ENCODE measurements around the gene REXO2. TPM values are rescaled to one million over a fixed set of nuclear protein-coding genes. Genes with fewer than 3 reads are reported as not detected.
A peak's percentile ranks its signal among the peaks of the same experiment; 100 is the strongest.

Gene REXO2
- total and polyA plus RNA-seq, 4 donors, result 25.9 to 51.7 (median 39.4) TPM

DNA sequence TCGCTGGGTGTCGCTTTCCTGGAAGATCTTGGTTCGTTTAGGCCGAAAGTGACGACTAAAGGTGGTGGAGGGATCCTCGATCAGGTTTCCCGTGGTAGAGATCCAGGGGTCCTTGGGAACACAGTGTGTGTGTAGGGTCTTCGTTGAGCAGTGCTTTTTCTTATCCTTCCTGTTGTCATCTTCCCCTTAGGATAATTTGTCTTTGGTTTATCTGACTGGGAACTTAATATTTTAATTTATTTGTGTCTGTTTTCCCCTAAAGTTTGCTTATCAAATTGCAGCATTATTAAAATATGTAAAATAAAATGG lies 38.4 kb upstream of the REXO2 start:
- Histone ChIP-seq H3K4me1 (ENCODE audit: control insufficient read depth in 4 of 4, insufficient read depth in 4 of 4, low read length in 3 of 4) (peaks cover 4 to 21% (median 16%) of the 10 kb centered on the region in 4 donors), H3K27ac (ENCODE audit: low read depth in 1 of 2, low read length in 2 of 2) (peak overlapping the region; percentile 96 to 97), H3K9ac (ENCODE audit: low read depth in 1 of 2, low read length in 2 of 2) (peak overlapping the region; percentile 96 to 99), H3K4me3 (ENCODE audit: low read depth in 1 of 3, low read length in 3 of 3) (peak overlapping the region; percentile 57 to 91 (median 88)), H3K9me3 (ENCODE audit: control insufficient read depth in 4 of 4, low read length in 3 of 4) (no peaks in the 10 kb centered on the region), H3K36me3 (ENCODE audit: control insufficient read depth in 4 of 4, insufficient read depth in 3 of 4, low read depth in 1 of 4, low read length in 3 of 4) (peaks cover 0 to 14% (median 5%) of the 10 kb centered on the region in 4 donors), H3K27me3 (ENCODE audit: control insufficient read depth in 4 of 4, insufficient read depth in 4 of 4, low read length in 3 of 4) (no peaks in the 10 kb centered on the region)
- no peak for TF ChIP-seq SP1 (IDR thresholded peaks at IDR 0.05)
- TF ChIP-seq FOXA1 (IDR thresholded peaks at IDR 0.05), result no peak
- TF ChIP-seq, protein P1, sequence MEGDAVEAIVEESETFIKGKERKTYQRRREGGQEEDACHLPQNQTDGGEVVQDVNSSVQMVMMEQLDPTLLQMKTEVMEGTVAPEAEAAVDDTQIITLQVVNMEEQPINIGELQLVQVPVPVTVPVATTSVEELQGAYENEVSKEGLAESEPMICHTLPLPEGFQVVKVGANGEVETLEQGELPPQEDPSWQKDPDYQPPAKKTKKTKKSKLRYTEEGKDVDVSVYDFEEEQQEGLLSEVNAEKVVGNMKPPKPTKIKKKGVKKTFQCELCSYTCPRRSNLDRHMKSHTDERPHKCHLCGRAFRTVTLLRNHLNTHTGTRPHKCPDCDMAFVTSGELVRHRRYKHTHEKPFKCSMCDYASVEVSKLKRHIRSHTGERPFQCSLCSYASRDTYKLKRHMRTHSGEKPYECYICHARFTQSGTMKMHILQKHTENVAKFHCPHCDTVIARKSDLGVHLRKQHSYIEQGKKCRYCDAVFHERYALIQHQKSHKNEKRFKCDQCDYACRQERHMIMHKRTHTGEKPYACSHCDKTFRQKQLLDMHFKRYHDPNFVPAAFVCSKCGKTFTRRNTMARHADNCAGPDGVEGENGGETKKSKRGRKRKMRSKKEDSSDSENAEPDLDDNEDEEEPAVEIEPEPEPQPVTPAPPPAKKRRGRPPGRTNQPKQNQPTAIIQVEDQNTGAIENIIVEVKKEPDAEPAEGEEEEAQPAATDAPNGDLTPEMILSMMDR (IDR thresholded peaks at IDR 0.05; ENCODE audit: low read depth, low read length, missing input control), result no peak
- no peak for TF ChIP-seq EGR1 (IDR thresholded peaks at IDR 0.05; ENCODE audit: low read depth in 2 of 2)
- TF ChIP-seq RXRA (IDR thresholded peaks at IDR 0.05), result no peak
- no peak for TF ChIP-seq HNF4A (conservative IDR thresholded peaks at IDR 0.05)
- TF ChIP-seq HNF4G (IDR thresholded peaks at IDR 0.05), result no peak
- no peak for TF ChIP-seq FOXA2 (IDR thresholded peaks at IDR 0.05)
- TF ChIP-seq, protein P2, sequence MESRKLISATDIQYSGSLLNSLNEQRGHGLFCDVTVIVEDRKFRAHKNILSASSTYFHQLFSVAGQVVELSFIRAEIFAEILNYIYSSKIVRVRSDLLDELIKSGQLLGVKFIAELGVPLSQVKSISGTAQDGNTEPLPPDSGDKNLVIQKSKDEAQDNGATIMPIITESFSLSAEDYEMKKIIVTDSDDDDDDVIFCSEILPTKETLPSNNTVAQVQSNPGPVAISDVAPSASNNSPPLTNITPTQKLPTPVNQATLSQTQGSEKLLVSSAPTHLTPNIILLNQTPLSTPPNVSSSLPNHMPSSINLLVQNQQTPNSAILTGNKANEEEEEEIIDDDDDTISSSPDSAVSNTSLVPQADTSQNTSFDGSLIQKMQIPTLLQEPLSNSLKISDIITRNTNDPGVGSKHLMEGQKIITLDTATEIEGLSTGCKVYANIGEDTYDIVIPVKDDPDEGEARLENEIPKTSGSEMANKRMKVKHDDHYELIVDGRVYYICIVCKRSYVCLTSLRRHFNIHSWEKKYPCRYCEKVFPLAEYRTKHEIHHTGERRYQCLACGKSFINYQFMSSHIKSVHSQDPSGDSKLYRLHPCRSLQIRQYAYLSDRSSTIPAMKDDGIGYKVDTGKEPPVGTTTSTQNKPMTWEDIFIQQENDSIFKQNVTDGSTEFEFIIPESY (IDR thresholded peaks at IDR 0.05), result no peak
- TF ChIP-seq, protein P3, sequence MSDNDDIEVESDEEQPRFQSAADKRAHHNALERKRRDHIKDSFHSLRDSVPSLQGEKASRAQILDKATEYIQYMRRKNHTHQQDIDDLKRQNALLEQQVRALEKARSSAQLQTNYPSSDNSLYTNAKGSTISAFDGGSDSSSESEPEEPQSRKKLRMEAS (IDR thresholded peaks at IDR 0.05), result no peak
- no peak for TF ChIP-seq YY1 (IDR thresholded peaks at IDR 0.05)
- 0% methylated on average over 8 of the region's 8 CpGs for WGBS
- no peak for DNase-seq (ENCODE audit: low spot score)

DNA sequence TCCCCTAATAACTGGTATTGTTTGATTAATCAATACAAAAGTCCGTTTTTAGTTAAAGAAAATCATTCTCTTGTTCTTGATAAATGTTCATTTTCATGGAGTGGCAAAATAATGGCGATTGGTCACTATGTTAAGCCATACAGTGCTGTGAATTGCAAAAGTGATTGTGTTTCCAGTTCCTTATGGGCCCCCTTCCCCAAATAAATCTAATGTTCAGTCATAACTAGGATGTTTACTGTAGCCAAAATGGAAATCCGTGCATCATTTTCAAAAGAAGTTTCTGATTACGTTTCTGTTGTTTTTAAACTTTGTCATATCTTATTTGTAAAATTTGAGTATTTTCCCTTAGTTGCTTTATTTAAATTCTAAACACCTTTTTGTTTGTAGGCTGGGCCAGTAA lies 38.0 kb upstream of the REXO2 start:
- TF ChIP-seq, protein P4, sequence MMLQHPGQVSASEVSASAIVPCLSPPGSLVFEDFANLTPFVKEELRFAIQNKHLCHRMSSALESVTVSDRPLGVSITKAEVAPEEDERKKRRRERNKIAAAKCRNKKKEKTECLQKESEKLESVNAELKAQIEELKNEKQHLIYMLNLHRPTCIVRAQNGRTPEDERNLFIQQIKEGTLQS (IDR thresholded peaks at IDR 0.05), result no peak
- no peak for TF ChIP-seq FOXA2 (IDR thresholded peaks at IDR 0.05)
- TF ChIP-seq, protein P2 (IDR thresholded peaks at IDR 0.05), result no peak
- no peak for TF ChIP-seq RAD21 (IDR thresholded peaks at IDR 0.05)
- no peak for TF ChIP-seq NR2F2 (IDR thresholded peaks at IDR 0.05)
- TF ChIP-seq RXRA (IDR thresholded peaks at IDR 0.05), result no peak
- TF ChIP-seq, protein P3 (IDR thresholded peaks at IDR 0.05), result no peak
- no peak for TF ChIP-seq FOXA1 (IDR thresholded peaks at IDR 0.05)
- no peak for TF ChIP-seq EGR1 (IDR thresholded peaks at IDR 0.05; ENCODE audit: low read depth in 2 of 2)
- no peak for TF ChIP-seq YY1 (IDR thresholded peaks at IDR 0.05)
- no peak for TF ChIP-seq GABPA (IDR thresholded peaks at IDR 0.05 in 1 of 2, conservative IDR thresholded peaks at IDR 0.05 in 1 of 2)
- DNase-seq (ENCODE audit: low spot score), result no peak
- Histone ChIP-seq H3K27ac (ENCODE audit: low read depth in 1 of 2, low read length in 2 of 2) (peak overlapping the region; percentile 96 to 97), H3K4me3 (ENCODE audit: low read depth in 1 of 3, low read length in 3 of 3) (peak overlapping the region; percentile 57 to 91 (median 88)), H3K9me3 (ENCODE audit: control insufficient read depth in 4 of 4, low read length in 3 of 4) (no peaks in the 10 kb centered on the region), H3K9ac (ENCODE audit: low read depth in 1 of 2, low read length in 2 of 2) (peak overlapping the region; percentile 96 to 99), H3K36me3 (ENCODE audit: control insufficient read depth in 4 of 4, insufficient read depth in 3 of 4, low read depth in 1 of 4, low read length in 3 of 4) (peaks cover 0 to 19% (median 8%) of the 10 kb centered on the region in 4 donors), H3K27me3 (ENCODE audit: control insufficient read depth in 4 of 4, insufficient read depth in 4 of 4, low read length in 3 of 4) (no peaks in the 10 kb centered on the region), H3K4me1 (ENCODE audit: control insufficient read depth in 4 of 4, insufficient read depth in 4 of 4, low read length in 3 of 4) (peaks cover 4 to 21% (median 16%) of the 10 kb centered on the region in 4 donors)
- under 1% methylated on average over 4 of the region's 4 CpGs for WGBS
